ENCODE data around the gene GRM4. TPM values are rescaled to one million over a fixed set of nuclear protein-coding genes. Genes with fewer than 3 reads are reported as not detected.
A peak's percentile ranks its signal among the peaks of the same experiment; 100 is the strongest.

The GRM4 gene
- total RNA-seq, 1 donor from 2014 or later: 0.29 TPM

GRCh38 chr6:33998660-33999059, 147.2 kb downstream of the GRM4 start:
- no peaks in the 10 kb centered on the region for H3K9me3 ChIP-seq
- no peaks in the 10 kb centered on the region for H3K27me3 ChIP-seq
- H3K36me3 ChIP-seq: no peaks in the 10 kb centered on the region
- H3K27ac ChIP-seq: no peak overlapping the region
- ATAC-seq (no peak), DNase-seq (no peak)
- intact Hi-C loops (cut with DNase I): no loop called here
- TF ChIP-seq CTCF (IDR thresholded peaks at IDR 0.05): no peak
- no peak overlapping the region for H3K4me3 ChIP-seq
- H3K4me1 ChIP-seq: no peaks in the 10 kb centered on the region

- Histone ChIP-seq H3K4me1 (no peaks in the 10 kb centered on the region), H3K27ac (no peak overlapping the region), H3K27me3 (no peaks in the 10 kb centered on the region), H3K36me3 (no peaks in the 10 kb centered on the region), H3K4me3 (no peak overlapping the region), H3K9me3 (no peaks in the 10 kb centered on the region)
- intact Hi-C loops (cut with DNase I): no loop called here
- DNase-seq (no peak), ATAC-seq (no peak)
- no peak for TF ChIP-seq CTCF (IDR thresholded peaks at IDR 0.05)
Measured at GRCh38 chr6:33997265-33997664, 148.6 kb downstream of the GRM4 start.

- Histone ChIP-seq H3K4me1 (no peaks in the 10 kb centered on the region), H3K27ac (no peak overlapping the region), H3K9me3 (no peaks in the 10 kb centered on the region), H3K4me3 (no peak overlapping the region), H3K27me3 (no peaks in the 10 kb centered on the region), H3K36me3 (no peaks in the 10 kb centered on the region)
- TF ChIP-seq CTCF (IDR thresholded peaks at IDR 0.05): no peak
- intact Hi-C loops (cut with DNase I): no loop called here
- DNase-seq: peak; percentile 40
- ATAC-seq: no peak
Measured at GRCh38 chr6:33996120-33996475, 149.8 kb downstream of the GRM4 start.

- no peak for DNase-seq
- Histone ChIP-seq H3K27ac (no peak overlapping the region), H3K27me3 (no peaks in the 10 kb centered on the region), H3K4me1 (no peaks in the 10 kb centered on the region), H3K9me3 (no peaks in the 10 kb centered on the region), H3K36me3 (no peaks in the 10 kb centered on the region), H3K4me3 (no peak overlapping the region)
- TF ChIP-seq CTCF (IDR thresholded peaks at IDR 0.05): no peak
- ATAC-seq: no peak
- intact Hi-C loops (cut with DNase I): no loop called here
Measured at GRCh38 chr6:33995309-33996119, 150.4 kb downstream of the GRM4 start.

- DNase-seq (no peak), ATAC-seq (no peak)
- no peaks in the 10 kb centered on the region for H3K36me3 ChIP-seq
- no peaks in the 10 kb centered on the region for H3K27me3 ChIP-seq
- intact Hi-C loops (cut with DNase I): no loop called here
- H3K9me3 ChIP-seq: no peaks in the 10 kb centered on the region
- no peak for TF ChIP-seq CTCF (IDR thresholded peaks at IDR 0.05)
- H3K4me3 ChIP-seq: no peak overlapping the region
- H3K27ac ChIP-seq: no peak overlapping the region
- no peaks in the 10 kb centered on the region for H3K4me1 ChIP-seq
Measured at GRCh38 chr6:33994472-33995308, 151.2 kb downstream of the GRM4 start.

Data from upper lobe of right lung (tissue), 1 donor.